ENCODE data around the gene LIPC. TPM values are rescaled to one million over a fixed set of nuclear protein-coding genes. Genes with fewer than 3 reads are reported as not detected.

LIPC gene
- polyA plus RNA-seq, 3 donors, result 0.37 TPM; not detected in 2

DNA sequence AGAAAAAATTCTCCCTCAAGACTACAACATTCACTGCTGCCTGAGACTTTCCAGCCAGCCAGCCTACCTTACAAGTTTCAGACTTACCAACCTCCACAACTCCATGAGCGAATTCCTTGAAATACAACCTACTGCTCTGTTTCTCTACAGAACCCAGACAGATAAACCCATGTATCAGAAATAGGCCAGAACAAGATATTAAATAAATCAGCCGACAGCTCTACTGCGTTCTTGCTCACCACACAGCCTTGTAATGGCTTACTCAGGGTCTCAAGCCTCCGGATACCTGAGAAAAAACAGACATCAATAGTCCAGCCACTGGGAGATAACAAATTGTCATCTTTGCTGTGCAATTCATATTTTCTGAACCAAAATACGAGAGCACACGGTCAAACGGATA, 43.6 kb upstream of the LIPC start:
- H3K9ac ChIP-seq (ENCODE audit: insufficient read depth, low read length, poor library complexity, severe bottlenecking), result no peak overlapping the region
- Mint-ChIP-seq H3K4me3 (no peak overlapping the region), H3K4me1 (no peaks in the 10 kb centered on the region), H3K27me3 (ENCODE audit: low read depth in 3 of 3) (no peaks in the 10 kb centered on the region), H3K27ac (no peak overlapping the region), H3K36me3 (no peaks in the 10 kb centered on the region), H3K9me3 (peaks cover 0 to 2% (median 0%) of the 10 kb centered on the region in 7 donors)
- no peak overlapping the region for H3K4me3 ChIP-seq (replicated peaks in 1 of 3; ENCODE audit: low read depth in 2 of 3, low read length in 3 of 3)
- no peaks in the 10 kb centered on the region for H4K20me1 ChIP-seq (ENCODE audit: insufficient read depth, low read length)
- H3K36me3 ChIP-seq (replicated peaks in 1 of 2; ENCODE audit: control insufficient read depth in 1 of 2, insufficient read depth in 2 of 2, low read length in 2 of 2), result no peaks in the 10 kb centered on the region
- H2AFZ ChIP-seq (ENCODE audit: insufficient read depth, low read depth, low read length, poor library complexity, severe bottlenecking), result no peak overlapping the region
- H3K27me3 ChIP-seq (ENCODE audit: control insufficient read depth in 2 of 2, insufficient read depth in 2 of 2, low read length in 2 of 2), result no peaks in the 10 kb centered on the region
- intact Hi-C loops (cut with micrococcal nuclease), result no loop called here
- 100% methylated on average over 3 of the region's 7 CpGs for WGBS (ENCODE audit: insufficient coverage)
- no peak for DNase-seq
- TF ChIP-seq, protein P1, sequence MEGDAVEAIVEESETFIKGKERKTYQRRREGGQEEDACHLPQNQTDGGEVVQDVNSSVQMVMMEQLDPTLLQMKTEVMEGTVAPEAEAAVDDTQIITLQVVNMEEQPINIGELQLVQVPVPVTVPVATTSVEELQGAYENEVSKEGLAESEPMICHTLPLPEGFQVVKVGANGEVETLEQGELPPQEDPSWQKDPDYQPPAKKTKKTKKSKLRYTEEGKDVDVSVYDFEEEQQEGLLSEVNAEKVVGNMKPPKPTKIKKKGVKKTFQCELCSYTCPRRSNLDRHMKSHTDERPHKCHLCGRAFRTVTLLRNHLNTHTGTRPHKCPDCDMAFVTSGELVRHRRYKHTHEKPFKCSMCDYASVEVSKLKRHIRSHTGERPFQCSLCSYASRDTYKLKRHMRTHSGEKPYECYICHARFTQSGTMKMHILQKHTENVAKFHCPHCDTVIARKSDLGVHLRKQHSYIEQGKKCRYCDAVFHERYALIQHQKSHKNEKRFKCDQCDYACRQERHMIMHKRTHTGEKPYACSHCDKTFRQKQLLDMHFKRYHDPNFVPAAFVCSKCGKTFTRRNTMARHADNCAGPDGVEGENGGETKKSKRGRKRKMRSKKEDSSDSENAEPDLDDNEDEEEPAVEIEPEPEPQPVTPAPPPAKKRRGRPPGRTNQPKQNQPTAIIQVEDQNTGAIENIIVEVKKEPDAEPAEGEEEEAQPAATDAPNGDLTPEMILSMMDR (IDR thresholded peaks at IDR 0.05), result no peak
- H3K4me2 ChIP-seq (replicated peaks; ENCODE audit: extremely low read depth, low read length, poor library complexity, severe bottlenecking), result no peak overlapping the region
- no peaks in the 10 kb centered on the region for H3K9me3 ChIP-seq (replicated peaks in 1 of 2; ENCODE audit: control insufficient read depth in 1 of 2, insufficient read depth in 1 of 2, low read length in 2 of 2)
- no peaks in the 10 kb centered on the region for H3K4me1 ChIP-seq (ENCODE audit: control insufficient read depth in 1 of 2, insufficient read depth in 2 of 2, low read length in 2 of 2)
- no peaks in the 10 kb centered on the region for H3K79me2 ChIP-seq (ENCODE audit: insufficient read depth, low read length)
- H3K27ac ChIP-seq (ENCODE audit: low read depth in 1 of 2, low read length in 2 of 2), result no peak overlapping the region

DNA sequence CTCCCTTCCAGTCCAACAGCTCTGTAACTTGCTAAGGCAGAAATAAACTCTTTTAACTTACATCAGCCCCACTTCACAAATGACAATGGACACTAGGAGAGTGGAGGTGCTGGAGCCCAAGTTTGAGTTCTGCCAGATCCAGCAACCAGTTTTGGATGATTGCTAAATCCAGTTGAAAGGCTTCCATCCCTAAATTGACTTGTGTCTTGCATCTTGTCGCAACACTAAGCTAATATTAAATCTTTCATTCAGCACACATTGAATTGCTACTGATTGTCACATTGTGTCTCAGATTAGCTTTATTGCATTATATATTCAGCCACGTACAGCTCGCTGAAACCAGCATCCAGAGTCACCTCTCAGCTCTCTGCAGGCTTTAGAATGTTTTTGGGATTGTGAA, 41.7 kb upstream of the LIPC start:
- Histone ChIP-seq H3K27me3 (ENCODE audit: control insufficient read depth in 2 of 2, insufficient read depth in 2 of 2, low read length in 2 of 2) (no peaks in the 10 kb centered on the region), H3K79me2 (ENCODE audit: insufficient read depth, low read length) (no peaks in the 10 kb centered on the region), H3K9me3 (replicated peaks in 1 of 2; ENCODE audit: control insufficient read depth in 1 of 2, insufficient read depth in 1 of 2, low read length in 2 of 2) (no peaks in the 10 kb centered on the region), H3K4me1 (ENCODE audit: control insufficient read depth in 1 of 2, insufficient read depth in 2 of 2, low read length in 2 of 2) (no peaks in the 10 kb centered on the region), H3K4me3 (replicated peaks in 1 of 3; ENCODE audit: low read depth in 2 of 3, low read length in 3 of 3) (no peak overlapping the region), H3K27ac (ENCODE audit: low read depth in 1 of 2, low read length in 2 of 2) (no peak overlapping the region), H2AFZ (ENCODE audit: insufficient read depth, low read depth, low read length, poor library complexity, severe bottlenecking) (no peak overlapping the region), H3K4me2 (replicated peaks; ENCODE audit: extremely low read depth, low read length, poor library complexity, severe bottlenecking) (no peak overlapping the region), H4K20me1 (ENCODE audit: insufficient read depth, low read length) (no peaks in the 10 kb centered on the region), H3K36me3 (replicated peaks in 1 of 2; ENCODE audit: control insufficient read depth in 1 of 2, insufficient read depth in 2 of 2, low read length in 2 of 2) (no peaks in the 10 kb centered on the region), H3K9ac (ENCODE audit: insufficient read depth, low read length, poor library complexity, severe bottlenecking) (no peak overlapping the region)
- Mint-ChIP-seq H3K9me3 (peaks cover 0 to 2% (median 0%) of the 10 kb centered on the region in 7 donors), H3K36me3 (no peaks in the 10 kb centered on the region), H3K4me3 (no peak overlapping the region), H3K27me3 (ENCODE audit: low read depth in 3 of 3) (no peaks in the 10 kb centered on the region), H3K27ac (no peak overlapping the region), H3K4me1 (no peaks in the 10 kb centered on the region)
- TF ChIP-seq, protein P1 (IDR thresholded peaks at IDR 0.05), result no peak
- intact Hi-C loops (cut with micrococcal nuclease), result no loop called here
- DNase-seq, result no peak
- 100% methylated on average over 1 of the region's 3 CpGs for WGBS (ENCODE audit: insufficient coverage)

Measured in CD14-positive monocyte (primary cell).